Kidney (tissue), 14 donors: ENCODE results near the gene LIN54. TPM values are rescaled to one million over a fixed set of nuclear protein-coding genes. Genes with fewer than 3 reads are reported as not detected.
"Not testable (repeated sequence)": the region's sequence is repeated elsewhere in the genome, so short reads cannot be mapped to it uniquely, and the experiment has no call there.

Experiments
- DNase-seq, 5 donors: peaks; one replicate each; pipeline ENCODE4 v3.0.0-alpha.2; 2013 to 2020
- FAIRE-seq: peaks from 2 replicates; lab custom pipeline; 2012; peaks lifted over from hg19 to GRCh38; lab: Jason Lieb, UNC
- H3K27ac ChIP-seq, 2 donors: one replicate each; pipeline ENCODE4 v1.7.0; 2013; ENCODE audit warnings: low read depth in 2 of 2, low read length in 2 of 2, inconsistent platforms in 1 of 2
- H3K27me3 ChIP-seq: one replicate; pipeline ENCODE4 v1.7.1; 2013; ENCODE audit warnings: low read length, inconsistent platforms; ENCODE audit not compliant: control insufficient read depth, insufficient read depth
- H3K36me3 ChIP-seq, 3 donors: one replicate each; pipeline versions ENCODE4 v1.7.0 to v1.7.1; 2013; ENCODE audit warnings: low read length in 3 of 3, control low read depth in 1 of 3, inconsistent platforms in 1 of 3; ENCODE audit not compliant: insufficient read depth in 3 of 3, control insufficient read depth in 2 of 3
- H3K4me1 ChIP-seq, 3 donors: one replicate each; pipeline versions ENCODE4 v1.7.0 to v1.7.1; 2013; ENCODE audit warnings: low read length in 3 of 3, inconsistent platforms in 1 of 3, low read depth in 1 of 3; ENCODE audit not compliant: control insufficient read depth in 2 of 3, insufficient read depth in 2 of 3
- H3K4me3 ChIP-seq, 3 donors: one replicate each; pipeline versions ENCODE4 v1.7.0 to v1.8.1; 2013; ENCODE audit warnings: low read length in 3 of 3, control low read depth in 1 of 3, inconsistent platforms in 1 of 3
- H3K9ac ChIP-seq, 3 donors: one replicate each; pipeline versions ENCODE4 v1.7.0 to v1.7.1; 2013; ENCODE audit warnings: low read length in 3 of 3, control low read depth in 1 of 3, inconsistent platforms in 1 of 3
- H3K9me3 ChIP-seq, 3 donors: one replicate each; pipeline versions ENCODE4 v1.7.0 to v1.7.1; 2013; ENCODE audit warnings: low read length in 3 of 3, control low read depth in 1 of 3, inconsistent platforms in 1 of 3; ENCODE audit not compliant: control insufficient read depth in 2 of 3, insufficient read depth in 1 of 3
- intact Hi-C: fragments of 100-400 bp; cut with DNase I; formaldehyde crosslinking; loops from one replicate; pipeline ENCODE4 v1.11.1; 2022
- polyA plus RNA-seq: library from polyadenylated mRNA; stranded (reverse); fragments of 350-450 nt; fragmentation: Illumina TruSeq; extraction: RNeasy Lipid Tissue Mini Kit (QIAGEN cat#74804); gene quantifications from one replicate; pipeline ENCODE4 v1.2.3, GENCODE V29; 2014; ENCODE audit warnings: low read depth, low replicate concordance; ENCODE audit not compliant: insufficient read depth
- total RNA-seq: library from RNA; stranded (reverse); fragmentation: NEBNext Ultra II Directional; extraction: Animal tissue kit (Norgen Biotek cat#: 25700); gene quantifications from one replicate; pipeline ENCODE4 v1.2.1, GENCODE V29; 2021
- TF ChIP-seq, protein P1 (sequence below): IDR thresholded peaks from 3 replicates; pipeline ENCODE4 v1.5.1; 2012; ENCODE audit warnings: mild to moderate bottlenecking, moderate library complexity, borderline replicate concordance; ENCODE audit not compliant: insufficient read depth; ENCODE audit errors: extremely low read depth
- donor health status: control.
- donor health status: control.
- donor health status: control.
- donor health status: control.
- donor health status: control.
- donor health status: DM: yes; HTN: yes; CAD: no.
- donor health status: Normal renal cell carcinoma (clear cell type).

LIN54 gene
- total and polyA plus RNA-seq, 2 donors from 2014 or later: 2.4 to 11.9 TPM

DNA sequence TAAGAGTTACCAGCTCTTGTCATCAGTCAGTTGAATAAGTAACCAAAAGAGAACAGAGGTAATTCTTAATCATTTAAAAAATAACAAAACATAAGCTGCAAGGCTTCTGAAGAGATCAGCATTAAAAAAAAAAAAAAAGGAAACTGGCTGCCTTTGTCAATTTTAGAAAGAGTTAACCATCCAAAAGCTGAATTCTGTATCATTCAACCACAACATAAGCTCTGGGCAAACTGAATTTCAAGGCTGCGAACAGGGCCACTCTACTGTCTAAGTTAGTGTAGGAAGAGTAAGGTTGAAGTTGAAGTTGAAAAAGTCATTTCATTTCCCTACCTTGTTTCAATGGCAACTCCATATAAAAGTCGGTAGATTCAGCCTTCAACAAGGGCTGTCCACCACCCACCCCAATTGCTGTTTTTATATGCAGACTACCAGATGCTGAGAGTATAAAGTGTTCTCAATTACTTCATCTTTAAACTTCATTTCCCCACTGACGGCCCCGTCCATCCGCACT lies 1.1 kb upstream of the LIN54 start:
- TF ChIP-seq, protein P1, sequence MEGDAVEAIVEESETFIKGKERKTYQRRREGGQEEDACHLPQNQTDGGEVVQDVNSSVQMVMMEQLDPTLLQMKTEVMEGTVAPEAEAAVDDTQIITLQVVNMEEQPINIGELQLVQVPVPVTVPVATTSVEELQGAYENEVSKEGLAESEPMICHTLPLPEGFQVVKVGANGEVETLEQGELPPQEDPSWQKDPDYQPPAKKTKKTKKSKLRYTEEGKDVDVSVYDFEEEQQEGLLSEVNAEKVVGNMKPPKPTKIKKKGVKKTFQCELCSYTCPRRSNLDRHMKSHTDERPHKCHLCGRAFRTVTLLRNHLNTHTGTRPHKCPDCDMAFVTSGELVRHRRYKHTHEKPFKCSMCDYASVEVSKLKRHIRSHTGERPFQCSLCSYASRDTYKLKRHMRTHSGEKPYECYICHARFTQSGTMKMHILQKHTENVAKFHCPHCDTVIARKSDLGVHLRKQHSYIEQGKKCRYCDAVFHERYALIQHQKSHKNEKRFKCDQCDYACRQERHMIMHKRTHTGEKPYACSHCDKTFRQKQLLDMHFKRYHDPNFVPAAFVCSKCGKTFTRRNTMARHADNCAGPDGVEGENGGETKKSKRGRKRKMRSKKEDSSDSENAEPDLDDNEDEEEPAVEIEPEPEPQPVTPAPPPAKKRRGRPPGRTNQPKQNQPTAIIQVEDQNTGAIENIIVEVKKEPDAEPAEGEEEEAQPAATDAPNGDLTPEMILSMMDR: no peak
- FAIRE-seq: no peak

DNA sequence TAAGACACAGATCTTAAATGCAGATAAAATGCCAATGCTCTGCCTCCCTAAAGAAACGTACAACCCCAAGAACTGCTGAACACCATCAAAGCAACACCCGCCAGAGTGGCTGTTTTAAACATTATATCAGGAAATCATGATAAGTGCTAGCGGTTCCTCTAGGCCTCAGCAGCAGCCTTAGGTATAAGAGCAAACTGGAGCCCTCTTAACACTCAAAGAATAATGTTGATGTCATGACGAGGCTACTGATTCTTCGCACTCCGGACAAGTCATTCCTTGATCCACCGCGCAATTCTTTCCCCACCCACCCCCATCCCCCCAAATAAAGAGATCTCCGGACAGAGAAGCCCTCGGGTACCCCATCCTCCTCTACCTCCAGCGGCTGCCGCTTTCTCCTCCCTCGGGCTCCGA lies 507 bp downstream of the LIN54 start:
- Histone ChIP-seq H3K9ac (peak overlapping the region; percentile 55 to 85 (median 84)), H3K4me1 (peaks cover 0 to 14% (median 10%) of the 10 kb centered on the region in 3 donors), H3K9me3 (no peaks in the 10 kb centered on the region), H3K4me3 (peak overlapping the region; percentile 80 to 86 (median 84)), H3K36me3 (no peaks in the 10 kb centered on the region), H3K27me3 (no peaks in the 10 kb centered on the region), H3K27ac (peak overlapping the region in 1 of 2 donors; percentile 53)
- intact Hi-C loops: no loop called here
- TF ChIP-seq, protein P1: no peak
- DNase-seq (peak in 2 of 5 donors; percentile 53 to 62), FAIRE-seq (no peak)

More for the DNA sequence above, 1.1 kb upstream of the LIN54 start:
- H3K27ac ChIP-seq: peak overlapping the region; percentile 74 to 77
- peak overlapping the region; percentile 35 to 69 (median 48) for H3K9ac ChIP-seq
- H3K27me3 ChIP-seq: no peaks in the 10 kb centered on the region
- H3K36me3 ChIP-seq: no peaks in the 10 kb centered on the region
- intact Hi-C loops: no loop called here
- DNase-seq: no peak
- peaks cover 0 to 14% (median 10%) of the 10 kb centered on the region in 3 donors for H3K4me1 ChIP-seq
- no peaks in the 10 kb centered on the region for H3K9me3 ChIP-seq
- peak overlapping the region; percentile 58 to 80 (median 59) for H3K4me3 ChIP-seq

DNA sequence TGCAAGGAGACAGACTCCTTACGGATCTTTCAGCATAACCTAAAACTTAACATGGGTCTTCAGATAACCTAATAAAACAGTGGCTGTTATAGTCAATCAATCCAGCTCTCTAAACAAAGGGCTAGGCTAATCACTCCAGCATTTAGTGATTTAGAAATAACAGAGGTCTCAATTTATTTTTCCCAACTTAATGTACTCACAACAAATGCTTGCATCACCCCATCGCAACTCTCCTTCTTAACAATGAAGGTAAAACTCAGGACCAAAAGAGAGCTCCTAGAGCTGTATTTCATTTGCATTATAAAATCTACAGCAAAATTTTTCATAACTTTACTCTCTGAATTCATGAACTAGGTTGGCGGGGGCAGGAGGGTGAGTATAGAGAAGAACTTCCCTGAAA lies 1.1 kb downstream of the LIN54 start:
- H3K4me3 ChIP-seq: peak overlapping the region; percentile 80 to 86 (median 84)
- DNase-seq (peak in 1 of 5 donors; percentile 7), FAIRE-seq (no peak)
- no peaks in the 10 kb centered on the region for H3K36me3 ChIP-seq
- H3K27me3 ChIP-seq: no peaks in the 10 kb centered on the region
- intact Hi-C loops: no loop called here
- peak overlapping the region in 2 of 3 donors; percentile 25 to 84 for H3K9ac ChIP-seq
- no peak overlapping the region for H3K27ac ChIP-seq
- no peaks in the 10 kb centered on the region for H3K9me3 ChIP-seq
- TF ChIP-seq, protein P1: no peak
- peaks cover 0 to 14% (median 10%) of the 10 kb centered on the region in 3 donors for H3K4me1 ChIP-seq

DNA sequence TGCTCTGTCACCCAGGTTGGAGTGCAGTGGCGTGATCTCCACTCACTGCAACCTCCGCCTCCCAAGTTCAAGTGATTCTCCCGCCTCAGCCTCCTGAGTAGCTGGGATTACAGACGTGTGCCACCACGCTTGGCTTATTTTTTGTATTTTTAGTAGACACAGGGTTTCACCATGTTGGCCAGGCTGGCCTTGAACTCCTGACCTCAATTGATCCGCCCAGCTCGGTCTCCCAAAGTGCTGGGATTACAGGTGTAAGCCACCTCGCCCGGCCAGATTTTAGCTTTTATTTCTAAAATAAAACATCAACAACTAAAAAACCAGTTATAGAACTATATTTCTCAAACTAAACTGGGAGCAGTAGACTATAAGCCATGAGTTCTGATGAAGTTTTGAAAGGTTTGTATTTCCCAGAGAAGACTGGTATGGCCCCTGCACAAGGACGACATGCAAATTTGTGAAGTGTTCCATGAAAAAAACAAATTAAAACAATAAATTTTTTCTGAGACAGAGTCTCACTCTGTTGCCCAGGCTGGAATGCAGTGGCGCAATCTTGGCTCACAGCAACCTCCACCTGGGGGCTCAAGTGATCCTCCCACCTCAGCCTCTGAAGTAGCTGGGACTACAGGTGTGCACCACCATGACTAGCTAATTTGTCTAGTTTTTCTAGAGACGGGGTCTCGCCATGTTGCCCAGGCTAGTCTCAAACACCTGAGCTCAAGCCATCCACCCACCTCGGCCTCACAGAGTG lies 7.4 kb downstream of the LIN54 start:
- not testable (repeated sequence) for H3K9ac ChIP-seq

More for the DNA sequence above, 7.4 kb downstream of the LIN54 start:
- H3K27me3 ChIP-seq, H3K9me3 ChIP-seq, H3K4me1 ChIP-seq, intact Hi-C loops, FAIRE-seq, H3K4me3 ChIP-seq, H3K27ac ChIP-seq, DNase-seq, H3K36me3 ChIP-seq: not testable (repeated sequence)
